HepG2 (cell line): ENCODE data around the gene ACO1. TPM values are rescaled to one million over a fixed set of nuclear protein-coding genes. Genes with fewer than 3 reads are reported as not detected.

ENCODE experiments used
- ARNTL ChIP-seq: sonication (generic); formaldehyde crosslinking; IDR thresholded peaks from 2 replicates; pipeline ENCODE4 v1.4.0; 2020; ENCODE audit warnings: mild to moderate bottlenecking, missing genetic modification reagents
- ATF5 ChIP-seq: sonication (generic); formaldehyde crosslinking; IDR thresholded peaks from 2 replicates; pipeline ENCODE4 v1.4.0; 2020; ENCODE audit warnings: mild to moderate bottlenecking, low read depth, missing genetic modification reagents
- BATF2 ChIP-seq: sonication (generic); formaldehyde crosslinking; IDR thresholded peaks from 2 replicates; pipeline ENCODE4 v1.8.0; 2022; ENCODE audit warnings: mild to moderate bottlenecking, missing genetic modification reagents, moderate library complexity
- DPF2 ChIP-seq: sonication (generic); formaldehyde crosslinking; IDR thresholded peaks from 2 replicates; pipeline ENCODE4 v1.4.0; 2020; ENCODE audit warnings: mild to moderate bottlenecking, low read depth, missing genetic modification reagents, borderline replicate concordance
- DZIP1 ChIP-seq: sonication (generic); formaldehyde crosslinking; IDR thresholded peaks from 2 replicates; pipeline ENCODE4 v1.5.0; 2020; ENCODE audit warnings: mild to moderate bottlenecking, missing genetic modification reagents
- EZH2 ChIP-seq: conservative IDR thresholded peaks from 2 replicates; pipeline ENCODE4 v1.6.1; 2012; ENCODE audit warnings: mild to moderate bottlenecking, low read depth, low read length, moderate library complexity
- FOXA3 ChIP-seq: IDR thresholded peaks from 2 replicates; pipeline ENCODE4 v1.6.1; 2016; ENCODE audit warnings: missing genetic modification reagents, missing compliant biosample characterization
- HCFC1 ChIP-seq: fragments of 150-350 bp; IDR thresholded peaks from 2 replicates; pipeline ENCODE4 v1.6.1; 2014; ENCODE audit warnings: low read depth, low read length
- HMG20B ChIP-seq: conservative IDR thresholded peaks from 2 replicates; pipeline ENCODE4 v1.6.1; 2016; ENCODE audit warnings: missing genetic modification reagents, missing compliant biosample characterization
- MED8 ChIP-seq: sonication (generic); formaldehyde crosslinking; IDR thresholded peaks from 2 replicates; pipeline ENCODE4 v1.8.1; 2023; ENCODE audit warnings: mild to moderate bottlenecking, missing genetic modification reagents; ENCODE audit not compliant: insufficient replicate concordance
- MNT ChIP-seq: fragments of 450-650 bp; IDR thresholded peaks from 2 replicates; pipeline ENCODE4 v1.6.1; 2016
- MTA1 ChIP-seq: sonication (generic); formaldehyde crosslinking; IDR thresholded peaks from 2 replicates; pipeline ENCODE4 v1.4.0; 2020; ENCODE audit warnings: missing genetic modification reagents, mild to moderate bottlenecking, borderline replicate concordance
- MTF2 ChIP-seq: sonication (generic); formaldehyde crosslinking; IDR thresholded peaks from 2 replicates; pipeline ENCODE4 v1.5.0; 2020; ENCODE audit warnings: missing genetic modification reagents, borderline replicate concordance
- NFRKB ChIP-seq: fragments of 450-650 bp; IDR thresholded peaks from 2 replicates; pipeline ENCODE4 v1.6.1; 2017
- RXRB ChIP-seq: IDR thresholded peaks from 2 replicates; pipeline ENCODE4 v1.6.1; 2016; ENCODE audit warnings: borderline replicate concordance, missing genetic modification reagents, missing compliant biosample characterization
- SKI ChIP-seq: fragments of 450-650 bp; IDR thresholded peaks from one replicate; pipeline ENCODE4 v1.6.1; 2018; ENCODE audit warnings: mild to moderate bottlenecking; ENCODE audit not compliant: partially characterized antibody
- TEAD3 ChIP-seq: optimal IDR thresholded peaks from 2 replicates; pipeline ENCODE3; 2016; ENCODE audit warnings: borderline replicate concordance
- TGIF2 ChIP-seq: IDR thresholded peaks from 2 replicates; pipeline ENCODE4 v1.6.1; 2016; ENCODE audit warnings: control low read depth, missing compliant biosample characterization
- ZEB1 ChIP-seq: IDR thresholded peaks from 2 replicates; pipeline ENCODE4 v1.6.1; 2012; ENCODE audit warnings: mild to moderate bottlenecking, low read depth, inconsistent platforms; ENCODE audit not compliant: insufficient replicate concordance
- ZKSCAN1 ChIP-seq: fragments of 150-350 bp; IDR thresholded peaks from 2 replicates; pipeline ENCODE4 v1.6.1; 2014; ENCODE audit warnings: low read length
- ZNF10 ChIP-seq: sonication (generic); formaldehyde crosslinking; IDR thresholded peaks from 2 replicates; pipeline ENCODE4 v1.4.0; 2020; ENCODE audit warnings: mild to moderate bottlenecking, low read depth, missing genetic modification reagents, borderline replicate concordance
- ZNF354B ChIP-seq: sonication (generic); formaldehyde crosslinking; IDR thresholded peaks from 2 replicates; pipeline ENCODE4 v1.8.0; 2022; ENCODE audit warnings: mild to moderate bottlenecking, missing genetic modification reagents
- ZNF44 ChIP-seq: sonication (generic); formaldehyde crosslinking; IDR thresholded peaks from 2 replicates; pipeline ENCODE4 v1.5.1; 2020; ENCODE audit warnings: mild to moderate bottlenecking, missing genetic modification reagents
- ZNF543 ChIP-seq: sonication (generic); formaldehyde crosslinking; IDR thresholded peaks from 2 replicates; pipeline ENCODE4 v1.4.0; 2020; ENCODE audit warnings: mild to moderate bottlenecking, missing genetic modification reagents
- ZNF597 ChIP-seq: sonication (generic); formaldehyde crosslinking; IDR thresholded peaks from 2 replicates; pipeline ENCODE4 v1.5.0; 2020; ENCODE audit warnings: missing genetic modification reagents
- ZNF607 ChIP-seq: sonication (generic); formaldehyde crosslinking; IDR thresholded peaks from 2 replicates; pipeline ENCODE4 v1.5.1; 2020; ENCODE audit warnings: missing genetic modification reagents, mild to moderate bottlenecking, borderline replicate concordance
- ZSCAN25 ChIP-seq: sonication (generic); formaldehyde crosslinking; IDR thresholded peaks from 2 replicates; pipeline ENCODE4 v1.8.0; 2022; ENCODE audit warnings: mild to moderate bottlenecking, missing genetic modification reagents
- polyA plus RNA-seq, 8 experiments: library from polyadenylated mRNA; depleted of rRNA in 3 of 8; stranded (reverse) in 7 of 8; unstranded in 1 of 8; fragments of >200 nt; fragmentation: Illumina TruSeq in 4 of 8; extraction: Trizol in 4 of 8; gene quantifications; 2 replicates each; pipeline versions ENCODE4 v1.2.1 to v1.2.3, GENCODE V29; 2011 to 2016; ENCODE audit warnings: low read depth in 4 of 8, missing spikeins in 1 of 8, mixed read lengths in 1 of 8; ENCODE audit not compliant: insufficient read depth in 1 of 8
- total RNA-seq, 5 experiments: library from RNA; depleted of rRNA; stranded (reverse); fragments of >200 nt; fragmentation: Illumina TruSeq; extraction: Trizol; gene quantifications; 2 replicates each; pipeline ENCODE4 v1.2.3, GENCODE V29; 2016; ENCODE audit warnings: low read depth in 1 of 5

The ACO1 gene
- total and polyA plus RNA-seq, 2 of the 13 experiments (the other 11 are each of a cell fraction or from before 2014, with no cell fraction given), result 20.1 to 48.2 TPM

- no peak for TF ChIP-seq DZIP1 (CRISPR knock-in tag)
- no peak for TF ChIP-seq MED8 (CRISPR knock-in tag)
- no peak for TF ChIP-seq DPF2 (CRISPR knock-in tag)
- TF ChIP-seq SKI, result no peak
- TF ChIP-seq MNT, result no peak
- no peak for TF ChIP-seq ZNF607 (CRISPR knock-in tag)
- peak; percentile 92 for TF ChIP-seq TEAD3 (CRISPR knock-in tag)
- no peak for TF ChIP-seq HCFC1
- TF ChIP-seq MTF2 (CRISPR knock-in tag), result no peak
- no peak for TF ChIP-seq NFRKB
- TF ChIP-seq ZNF354B (CRISPR knock-in tag), result no peak
- TF ChIP-seq ZNF543 (CRISPR knock-in tag), result no peak
- peak; percentile 24; the same call in 1 of the 2 replicates for TF ChIP-seq RXRB
- TF ChIP-seq ZNF597 (CRISPR knock-in tag), result no peak
- TF ChIP-seq HMG20B (CRISPR knock-in tag), result no peak
- TF ChIP-seq ZSCAN25 (CRISPR knock-in tag), result no peak
- no peak for TF ChIP-seq ARNTL (CRISPR knock-in tag)
- TF ChIP-seq ATF5 (CRISPR knock-in tag), result no peak
- TF ChIP-seq MTA1 (CRISPR knock-in tag), result no peak
- TF ChIP-seq BATF2 (CRISPR knock-in tag), result no peak
- no peak for TF ChIP-seq ZEB1
- no peak for TF ChIP-seq EZH2
- TF ChIP-seq TGIF2 (CRISPR knock-in tag), result no peak
- TF ChIP-seq FOXA3 (CRISPR knock-in tag), result 0 out of 2 replicates have a peak, but pooled peaks have one; percentile 29
- TF ChIP-seq ZKSCAN1, result no peak
- no peak for TF ChIP-seq ZNF10
- no peak for TF ChIP-seq ZNF44 (CRISPR knock-in tag)
Observed at GRCh38 chr9:32378496-32378895, 5.9 kb upstream of the ACO1 start (continued).
